ENCODE measurements around the gene CNGB1. TPM values are rescaled to one million over a fixed set of nuclear protein-coding genes. Genes with fewer than 3 reads are reported as not detected.

Gene CNGB1
- total and polyA plus RNA-seq, 4 donors, result under 0.01 TPM; not detected in 2

DNA sequence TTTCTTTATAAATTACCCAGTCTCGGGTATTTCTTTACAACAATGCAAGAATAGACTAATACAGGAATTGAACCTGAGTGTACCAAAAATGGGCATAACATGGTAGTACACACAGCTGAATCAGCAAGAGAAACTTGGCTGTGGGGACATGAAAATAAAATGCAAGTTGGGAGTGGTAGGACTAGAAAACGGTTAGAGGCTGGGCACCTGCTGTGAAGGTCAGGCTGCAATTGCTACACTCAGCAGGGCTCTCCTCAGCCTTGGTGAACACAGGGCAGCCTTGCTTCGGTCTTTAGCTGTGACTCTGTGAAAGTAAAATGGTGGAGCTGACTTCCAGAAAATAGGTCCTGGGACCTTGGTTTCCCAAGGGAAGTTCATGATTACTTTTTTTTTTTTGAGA is 45.6 kb downstream of the CNGB1 start:
- no peak overlapping the region for H3K27ac ChIP-seq (ENCODE audit: low read depth in 1 of 2, low read length in 2 of 2)
- H3K9ac ChIP-seq (ENCODE audit: low read depth in 1 of 2, low read length in 2 of 2), result no peak overlapping the region
- no peak for DNase-seq (ENCODE audit: low spot score)
- 69% methylated on average over 3 of the region's 3 CpGs for WGBS
- no peaks in the 10 kb centered on the region for H3K36me3 ChIP-seq (ENCODE audit: control insufficient read depth in 4 of 4, insufficient read depth in 3 of 4, low read depth in 1 of 4, low read length in 3 of 4)
- H3K4me3 ChIP-seq (ENCODE audit: low read depth in 1 of 3, low read length in 3 of 3), result no peak overlapping the region
- H3K27me3 ChIP-seq (ENCODE audit: control insufficient read depth in 4 of 4, insufficient read depth in 4 of 4, low read length in 3 of 4), result no peaks in the 10 kb centered on the region
- no peaks in the 10 kb centered on the region for H3K4me1 ChIP-seq (ENCODE audit: control insufficient read depth in 4 of 4, insufficient read depth in 4 of 4, low read length in 3 of 4)
- H3K9me3 ChIP-seq (ENCODE audit: control insufficient read depth in 4 of 4, low read length in 3 of 4), result no peaks in the 10 kb centered on the region
- TF ChIP-seq, protein P1, sequence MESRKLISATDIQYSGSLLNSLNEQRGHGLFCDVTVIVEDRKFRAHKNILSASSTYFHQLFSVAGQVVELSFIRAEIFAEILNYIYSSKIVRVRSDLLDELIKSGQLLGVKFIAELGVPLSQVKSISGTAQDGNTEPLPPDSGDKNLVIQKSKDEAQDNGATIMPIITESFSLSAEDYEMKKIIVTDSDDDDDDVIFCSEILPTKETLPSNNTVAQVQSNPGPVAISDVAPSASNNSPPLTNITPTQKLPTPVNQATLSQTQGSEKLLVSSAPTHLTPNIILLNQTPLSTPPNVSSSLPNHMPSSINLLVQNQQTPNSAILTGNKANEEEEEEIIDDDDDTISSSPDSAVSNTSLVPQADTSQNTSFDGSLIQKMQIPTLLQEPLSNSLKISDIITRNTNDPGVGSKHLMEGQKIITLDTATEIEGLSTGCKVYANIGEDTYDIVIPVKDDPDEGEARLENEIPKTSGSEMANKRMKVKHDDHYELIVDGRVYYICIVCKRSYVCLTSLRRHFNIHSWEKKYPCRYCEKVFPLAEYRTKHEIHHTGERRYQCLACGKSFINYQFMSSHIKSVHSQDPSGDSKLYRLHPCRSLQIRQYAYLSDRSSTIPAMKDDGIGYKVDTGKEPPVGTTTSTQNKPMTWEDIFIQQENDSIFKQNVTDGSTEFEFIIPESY (IDR thresholded peaks at IDR 0.05), result no peak
- TF ChIP-seq RXRA (IDR thresholded peaks at IDR 0.05), result no peak
- TF ChIP-seq, protein P2, sequence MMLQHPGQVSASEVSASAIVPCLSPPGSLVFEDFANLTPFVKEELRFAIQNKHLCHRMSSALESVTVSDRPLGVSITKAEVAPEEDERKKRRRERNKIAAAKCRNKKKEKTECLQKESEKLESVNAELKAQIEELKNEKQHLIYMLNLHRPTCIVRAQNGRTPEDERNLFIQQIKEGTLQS (IDR thresholded peaks at IDR 0.05), result no peak
- no peak for TF ChIP-seq FOXA2 (IDR thresholded peaks at IDR 0.05)
- TF ChIP-seq HNF4A (conservative IDR thresholded peaks at IDR 0.05), result no peak
- TF ChIP-seq, protein P3, sequence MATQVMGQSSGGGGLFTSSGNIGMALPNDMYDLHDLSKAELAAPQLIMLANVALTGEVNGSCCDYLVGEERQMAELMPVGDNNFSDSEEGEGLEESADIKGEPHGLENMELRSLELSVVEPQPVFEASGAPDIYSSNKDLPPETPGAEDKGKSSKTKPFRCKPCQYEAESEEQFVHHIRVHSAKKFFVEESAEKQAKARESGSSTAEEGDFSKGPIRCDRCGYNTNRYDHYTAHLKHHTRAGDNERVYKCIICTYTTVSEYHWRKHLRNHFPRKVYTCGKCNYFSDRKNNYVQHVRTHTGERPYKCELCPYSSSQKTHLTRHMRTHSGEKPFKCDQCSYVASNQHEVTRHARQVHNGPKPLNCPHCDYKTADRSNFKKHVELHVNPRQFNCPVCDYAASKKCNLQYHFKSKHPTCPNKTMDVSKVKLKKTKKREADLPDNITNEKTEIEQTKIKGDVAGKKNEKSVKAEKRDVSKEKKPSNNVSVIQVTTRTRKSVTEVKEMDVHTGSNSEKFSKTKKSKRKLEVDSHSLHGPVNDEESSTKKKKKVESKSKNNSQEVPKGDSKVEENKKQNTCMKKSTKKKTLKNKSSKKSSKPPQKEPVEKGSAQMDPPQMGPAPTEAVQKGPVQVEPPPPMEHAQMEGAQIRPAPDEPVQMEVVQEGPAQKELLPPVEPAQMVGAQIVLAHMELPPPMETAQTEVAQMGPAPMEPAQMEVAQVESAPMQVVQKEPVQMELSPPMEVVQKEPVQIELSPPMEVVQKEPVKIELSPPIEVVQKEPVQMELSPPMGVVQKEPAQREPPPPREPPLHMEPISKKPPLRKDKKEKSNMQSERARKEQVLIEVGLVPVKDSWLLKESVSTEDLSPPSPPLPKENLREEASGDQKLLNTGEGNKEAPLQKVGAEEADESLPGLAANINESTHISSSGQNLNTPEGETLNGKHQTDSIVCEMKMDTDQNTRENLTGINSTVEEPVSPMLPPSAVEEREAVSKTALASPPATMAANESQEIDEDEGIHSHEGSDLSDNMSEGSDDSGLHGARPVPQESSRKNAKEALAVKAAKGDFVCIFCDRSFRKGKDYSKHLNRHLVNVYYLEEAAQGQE (IDR thresholded peaks at IDR 0.05), result no peak
- no peak for TF ChIP-seq HNF4G (IDR thresholded peaks at IDR 0.05)
- TF ChIP-seq JUND (IDR thresholded peaks at IDR 0.05), result no peak
- no peak for TF ChIP-seq TAF1 (conservative IDR thresholded peaks at IDR 0.05)
- no peak for TF ChIP-seq FOXA1 (IDR thresholded peaks at IDR 0.05)
- TF ChIP-seq GABPA (IDR thresholded peaks at IDR 0.05 in 1 of 2, conservative IDR thresholded peaks at IDR 0.05 in 1 of 2), result no peak
- no peak for TF ChIP-seq RAD21 (IDR thresholded peaks at IDR 0.05)

DNA sequence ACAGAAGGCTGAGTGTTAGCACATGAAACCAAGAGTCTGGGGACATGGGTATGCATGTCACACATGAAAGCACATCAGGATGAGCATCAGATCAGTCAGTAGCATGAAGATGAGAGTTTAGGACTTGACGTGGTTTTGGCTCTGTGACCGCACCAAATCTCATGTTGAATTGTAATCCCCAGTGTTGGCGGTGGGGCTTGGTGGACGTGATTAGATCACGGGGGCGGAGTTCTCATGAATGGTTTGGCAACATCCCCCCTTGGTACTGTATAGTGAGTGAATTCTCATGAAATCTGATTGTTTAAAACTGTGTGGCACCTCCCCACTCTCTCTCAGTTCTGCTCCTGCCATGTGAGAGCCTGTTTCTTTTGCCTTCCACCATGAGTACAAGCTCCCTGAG is 46.4 kb downstream of the CNGB1 start:
- Histone ChIP-seq H3K9ac (ENCODE audit: low read depth in 1 of 2, low read length in 2 of 2) (no peak overlapping the region), H3K4me3 (ENCODE audit: low read depth in 1 of 3, low read length in 3 of 3) (no peak overlapping the region), H3K36me3 (ENCODE audit: control insufficient read depth in 4 of 4, insufficient read depth in 3 of 4, low read depth in 1 of 4, low read length in 3 of 4) (no peaks in the 10 kb centered on the region), H3K27me3 (ENCODE audit: control insufficient read depth in 4 of 4, insufficient read depth in 4 of 4, low read length in 3 of 4) (no peaks in the 10 kb centered on the region), H3K27ac (ENCODE audit: low read depth in 1 of 2, low read length in 2 of 2) (no peak overlapping the region), H3K4me1 (ENCODE audit: control insufficient read depth in 4 of 4, insufficient read depth in 4 of 4, low read length in 3 of 4) (no peaks in the 10 kb centered on the region), H3K9me3 (ENCODE audit: control insufficient read depth in 4 of 4, low read length in 3 of 4) (no peaks in the 10 kb centered on the region)
- no peak for DNase-seq (ENCODE audit: low spot score)
- TF ChIP-seq, protein P1 (IDR thresholded peaks at IDR 0.05), result no peak
- no peak for TF ChIP-seq TAF1 (conservative IDR thresholded peaks at IDR 0.05)
- TF ChIP-seq NR2F2 (IDR thresholded peaks at IDR 0.05), result no peak
- TF ChIP-seq HNF4A (conservative IDR thresholded peaks at IDR 0.05), result no peak
- no peak for TF ChIP-seq GABPA (IDR thresholded peaks at IDR 0.05 in 1 of 2, conservative IDR thresholded peaks at IDR 0.05 in 1 of 2)
- no peak for TF ChIP-seq SP1 (IDR thresholded peaks at IDR 0.05)
- 88% methylated on average over 6 of the region's 6 CpGs for WGBS

Measured in liver (tissue), 9 donors.